ENCODE results near the gene GMDS.

- TF ChIP-seq EZH2 (optimal IDR thresholded peaks at IDR 0.05; ENCODE audit: low read depth, low read length) (no peak), CTCF (IDR thresholded peaks at IDR 0.05; ENCODE audit: low read length) (no peak)
These were observed 429.5 kb downstream of the GMDS start for GRCh38 chr6:1815827-1816452.
